HCT116 (cell line): ENCODE results near the gene DUSP18.

Experiments used
- CEBPB ChIP-seq: IDR thresholded peaks from 2 replicates; pipeline ENCODE4 v1.6.1; 2012; ENCODE audit warnings: low read depth
- CTCF ChIP-seq, 3 experiments: fragments of 200-600 bp in 1 of 3; sonication (generic) in 1 of 3; IDR thresholded peaks in 2 of 3; conservative IDR thresholded peaks in 1 of 3; 2 replicates each; pipeline ENCODE4 v1.5.1; 2012 to 2017; ENCODE audit warnings: low read depth in 2 of 3, low read length in 2 of 3, antibody characterized with exemption in 1 of 3, borderline replicate concordance in 1 of 3, control low read depth in 1 of 3, mild to moderate bottlenecking in 1 of 3, mixed read lengths in 1 of 3, mixed run types in 1 of 3, moderate library complexity in 1 of 3; ENCODE audit not compliant: insufficient read depth in 1 of 3
- EGR1 ChIP-seq: IDR thresholded peaks from 2 replicates; pipeline ENCODE4 v1.6.1; 2012; ENCODE audit warnings: low read depth
- ELF1 ChIP-seq: IDR thresholded peaks from 2 replicates; pipeline ENCODE4 v1.6.1; 2012; ENCODE audit warnings: low read depth, borderline replicate concordance
- MAX ChIP-seq: IDR thresholded peaks from 2 replicates; pipeline ENCODE4 v1.6.1; 2012
- POLR2A ChIP-seq: IDR thresholded peaks from 2 replicates; pipeline ENCODE4 v1.7.0; 2011; ENCODE audit warnings: borderline replicate concordance; ENCODE audit not compliant: insufficient read depth, insufficient read length; ENCODE audit errors: extremely low read depth
- POLR2AphosphoS5 ChIP-seq: IDR thresholded peaks from 2 replicates; pipeline ENCODE4 v1.6.1; 2011; ENCODE audit warnings: mild to moderate bottlenecking, low read depth, low read length, moderate library complexity
- RAD21 ChIP-seq: IDR thresholded peaks from 2 replicates; pipeline ENCODE4 v1.6.1; 2012; ENCODE audit warnings: low read depth, mild to moderate bottlenecking
- SIN3A ChIP-seq: IDR thresholded peaks from 2 replicates; pipeline ENCODE4 v1.6.1; 2012; ENCODE audit warnings: low read depth
- TCF7L2 ChIP-seq: IDR thresholded peaks from 2 replicates; pipeline ENCODE4 v1.7.0; 2011; ENCODE audit warnings: borderline replicate concordance, inconsistent platforms; ENCODE audit not compliant: insufficient read depth, insufficient read length; ENCODE audit errors: extremely low read depth
- YY1 ChIP-seq: IDR thresholded peaks from 2 replicates; pipeline ENCODE4 v1.6.1; 2011; ENCODE audit warnings: low read length, low read depth, moderate library complexity, mild to moderate bottlenecking; ENCODE audit not compliant: insufficient replicate concordance; ENCODE audit errors: extremely low read depth
- ZBTB33 ChIP-seq: IDR thresholded peaks from 2 replicates; pipeline ENCODE4 v1.6.1; 2011; ENCODE audit warnings: mild to moderate bottlenecking, low read length, moderate library complexity; ENCODE audit not compliant: insufficient replicate concordance; ENCODE audit errors: extremely low read depth
- ZNF274 ChIP-seq: fragments of 200-500 bp; sonication (Bioruptor generic); IDR thresholded peaks from 2 replicates; pipeline ENCODE4 v1.6.1; 2014; ENCODE audit warnings: mild to moderate bottlenecking, low read depth, low read length, inconsistent platforms

- no peak for TF ChIP-seq CTCF (IDR thresholded peaks at IDR 0.05 in 2 of 3, conservative IDR thresholded peaks at IDR 0.05 in 1 of 3; ENCODE audit: borderline replicate concordance in 1 of 3, insufficient read depth in 1 of 3, low read depth in 2 of 3, low read length in 2 of 3)
- TF ChIP-seq SIN3A = no peak
- TF ChIP-seq ZNF274 = no peak
- no peak for TF ChIP-seq POLR2A
- peak; percentile 11; the same call in 1 of the 2 replicates for TF ChIP-seq RAD21
- no peak for TF ChIP-seq MAX
- TF ChIP-seq EGR1 = no peak
- no peak for TF ChIP-seq YY1
- TF ChIP-seq POLR2AphosphoS5 = no peak
- no peak for TF ChIP-seq ZBTB33
- TF ChIP-seq ELF1 = no peak
- TF ChIP-seq CEBPB = no peak
- no peak for TF ChIP-seq TCF7L2
Measured at GRCh38 chr22:30626413-30626812, 41.3 kb downstream of the DUSP18 start.
